Choroid plexus epithelial cell (primary cell): Measurements from ENCODE around the gene SYCN.

Experiments used
- DNase-seq: peaks from one replicate; pipeline ENCODE4 v3.0.0-alpha.2; 2010; ENCODE audit warnings: low read depth
- H3K4me3 ChIP-seq: 2 replicates; pipeline ENCODE4 v1.5.1; 2011; ENCODE audit warnings: low read depth, mild to moderate bottlenecking, control low read depth, low read length, moderate library complexity
- TF ChIP-seq, protein P1 (sequence below): conservative IDR thresholded peaks from 2 replicates; pipeline ENCODE4 v1.5.1; 2011; ENCODE audit warnings: low read depth, mild to moderate bottlenecking, control low read depth, inconsistent platforms, low read length, moderate library complexity

The SYCN gene

DNA sequence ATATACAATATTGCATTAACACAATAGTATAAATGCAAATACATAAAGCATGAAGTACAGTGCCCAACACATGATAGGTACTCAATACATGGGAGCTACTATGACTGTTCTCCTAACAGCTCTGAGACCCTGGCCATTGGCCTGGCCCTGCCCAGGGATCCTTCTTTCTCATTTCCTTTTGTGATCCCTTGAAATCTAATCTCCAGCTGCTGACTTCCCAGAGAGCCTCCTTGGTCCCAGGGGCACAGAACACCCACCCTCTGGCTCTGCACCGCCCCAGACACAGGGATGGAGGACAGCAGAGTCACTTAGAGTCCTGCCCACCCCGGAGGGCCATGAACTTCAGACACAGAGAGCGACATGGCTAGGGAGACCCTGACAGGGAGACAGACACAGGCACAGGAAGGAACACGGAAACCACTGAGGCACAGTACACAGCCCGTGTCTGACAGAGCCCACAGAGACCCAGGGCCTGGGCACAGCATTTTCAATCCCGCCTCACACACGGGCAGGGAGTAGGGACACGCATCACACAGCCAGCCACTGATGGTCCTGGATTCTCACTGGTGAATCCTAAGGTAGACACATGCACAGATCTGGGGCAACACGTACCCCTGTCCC lies 4.2 kb upstream of the SYCN start:
- no peak overlapping the region for H3K4me3 ChIP-seq
- TF ChIP-seq, protein P1, sequence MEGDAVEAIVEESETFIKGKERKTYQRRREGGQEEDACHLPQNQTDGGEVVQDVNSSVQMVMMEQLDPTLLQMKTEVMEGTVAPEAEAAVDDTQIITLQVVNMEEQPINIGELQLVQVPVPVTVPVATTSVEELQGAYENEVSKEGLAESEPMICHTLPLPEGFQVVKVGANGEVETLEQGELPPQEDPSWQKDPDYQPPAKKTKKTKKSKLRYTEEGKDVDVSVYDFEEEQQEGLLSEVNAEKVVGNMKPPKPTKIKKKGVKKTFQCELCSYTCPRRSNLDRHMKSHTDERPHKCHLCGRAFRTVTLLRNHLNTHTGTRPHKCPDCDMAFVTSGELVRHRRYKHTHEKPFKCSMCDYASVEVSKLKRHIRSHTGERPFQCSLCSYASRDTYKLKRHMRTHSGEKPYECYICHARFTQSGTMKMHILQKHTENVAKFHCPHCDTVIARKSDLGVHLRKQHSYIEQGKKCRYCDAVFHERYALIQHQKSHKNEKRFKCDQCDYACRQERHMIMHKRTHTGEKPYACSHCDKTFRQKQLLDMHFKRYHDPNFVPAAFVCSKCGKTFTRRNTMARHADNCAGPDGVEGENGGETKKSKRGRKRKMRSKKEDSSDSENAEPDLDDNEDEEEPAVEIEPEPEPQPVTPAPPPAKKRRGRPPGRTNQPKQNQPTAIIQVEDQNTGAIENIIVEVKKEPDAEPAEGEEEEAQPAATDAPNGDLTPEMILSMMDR = no peak
- DNase-seq = no peak

DNA sequence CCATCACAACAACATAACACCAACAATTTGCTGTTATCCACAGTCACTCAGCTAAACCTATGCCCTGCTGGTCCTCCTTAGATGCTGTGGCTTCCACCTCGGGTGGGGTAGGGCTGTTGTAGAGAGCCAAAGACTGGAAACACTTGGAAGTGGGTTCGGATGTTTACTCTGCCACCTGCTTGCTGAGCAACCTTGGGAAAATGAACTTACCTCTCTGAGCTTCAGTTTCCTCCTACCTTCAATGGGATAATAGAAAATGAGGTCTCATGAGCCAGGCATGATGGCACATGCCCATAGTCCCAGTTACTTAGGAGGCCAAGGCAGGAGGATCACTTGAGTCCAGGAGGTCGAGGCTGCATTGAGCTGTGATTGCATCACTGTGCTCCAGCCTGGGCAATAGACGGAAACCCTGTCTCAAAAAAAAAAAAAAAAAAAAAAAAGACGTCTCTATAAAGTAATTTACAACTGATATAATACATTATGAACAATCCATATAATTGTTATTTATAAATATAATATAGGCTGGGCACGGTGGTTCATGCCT lies 3.3 kb upstream of the SYCN start:
- H3K4me3 ChIP-seq = no peak overlapping the region
- TF ChIP-seq, protein P1 = no peak
- DNase-seq = no peak

DNA sequence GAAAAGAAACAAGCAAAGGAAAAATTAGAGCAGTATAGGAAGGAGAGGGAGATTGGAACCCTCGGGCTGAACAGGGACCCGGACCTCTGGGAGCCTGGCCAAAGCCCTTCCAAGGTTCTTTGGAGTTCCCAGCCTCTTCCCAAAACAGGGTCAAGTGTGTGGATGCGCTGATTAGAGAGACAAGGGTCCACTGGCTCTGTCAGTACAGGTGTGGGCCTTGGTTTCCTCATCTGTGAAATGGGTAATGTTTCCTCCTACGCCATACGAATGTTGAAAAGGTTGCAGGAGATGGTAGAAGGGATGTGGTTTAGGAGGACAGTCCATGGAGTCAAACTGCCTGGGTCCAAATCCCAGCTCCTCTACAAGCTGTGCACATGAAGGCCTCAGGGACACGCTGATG lies 2.1 kb upstream of the SYCN start:
- TF ChIP-seq, protein P1 = no peak
- DNase-seq = no peak
- no peak overlapping the region for H3K4me3 ChIP-seq

DNA sequence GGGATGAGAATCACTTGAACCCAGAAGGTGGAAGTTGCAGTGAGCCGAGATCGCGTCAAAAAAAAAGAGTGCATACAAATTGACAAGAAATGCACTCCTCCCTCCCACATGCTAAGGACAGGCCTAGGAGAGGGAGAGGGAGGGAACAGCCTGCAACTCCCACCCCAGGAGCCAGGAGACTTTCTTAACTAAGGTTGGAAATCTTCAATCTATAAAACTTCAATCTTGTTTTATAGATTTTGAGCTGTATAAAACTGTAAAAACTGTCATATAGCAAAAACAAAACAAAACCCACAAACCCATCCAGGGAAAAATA lies 1.3 kb upstream of the SYCN start:
- DNase-seq = no peak
- H3K4me3 ChIP-seq = no peak overlapping the region
- TF ChIP-seq, protein P1 = no peak

DNA sequence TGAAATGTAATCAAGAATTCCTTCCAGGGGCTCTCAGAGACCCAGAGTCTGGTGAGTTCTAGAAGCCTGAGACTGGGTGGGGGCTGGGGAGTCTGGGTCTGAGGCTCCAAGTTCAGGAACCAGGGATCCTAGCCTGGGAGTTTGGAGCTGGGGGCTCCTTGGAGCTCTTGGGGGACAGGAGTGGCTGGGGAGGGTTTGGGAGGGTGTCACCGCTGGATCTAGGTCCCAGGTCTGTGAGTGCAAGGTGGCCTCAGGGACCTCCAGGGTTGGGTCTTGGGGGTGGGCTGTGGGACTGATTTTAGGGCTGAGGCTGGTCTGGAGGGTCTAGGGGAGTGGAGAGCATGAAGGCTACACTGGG lies 1.1 kb downstream of the SYCN start:
- no peak overlapping the region for H3K4me3 ChIP-seq
- DNase-seq = no peak
- TF ChIP-seq, protein P1 = no peak

DNA sequence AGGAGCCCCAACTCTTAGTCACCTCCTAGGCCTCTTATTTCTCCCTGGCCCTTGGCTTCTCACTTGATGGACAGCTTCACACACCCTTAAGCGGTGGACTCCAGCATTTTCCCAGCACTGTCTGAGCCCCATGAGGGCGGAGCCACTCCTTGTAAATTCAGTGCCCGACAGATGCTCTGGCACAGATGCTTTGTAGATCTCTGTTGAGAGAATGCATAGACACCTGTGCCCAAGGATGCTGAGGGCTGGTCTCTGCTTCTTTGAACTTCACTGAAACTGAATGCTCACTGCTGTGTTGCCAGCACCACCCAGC lies 3.3 kb downstream of the SYCN start:
- H3K4me3 ChIP-seq = no peak overlapping the region
- no peak for DNase-seq
- TF ChIP-seq, protein P1 = no peak

DNA sequence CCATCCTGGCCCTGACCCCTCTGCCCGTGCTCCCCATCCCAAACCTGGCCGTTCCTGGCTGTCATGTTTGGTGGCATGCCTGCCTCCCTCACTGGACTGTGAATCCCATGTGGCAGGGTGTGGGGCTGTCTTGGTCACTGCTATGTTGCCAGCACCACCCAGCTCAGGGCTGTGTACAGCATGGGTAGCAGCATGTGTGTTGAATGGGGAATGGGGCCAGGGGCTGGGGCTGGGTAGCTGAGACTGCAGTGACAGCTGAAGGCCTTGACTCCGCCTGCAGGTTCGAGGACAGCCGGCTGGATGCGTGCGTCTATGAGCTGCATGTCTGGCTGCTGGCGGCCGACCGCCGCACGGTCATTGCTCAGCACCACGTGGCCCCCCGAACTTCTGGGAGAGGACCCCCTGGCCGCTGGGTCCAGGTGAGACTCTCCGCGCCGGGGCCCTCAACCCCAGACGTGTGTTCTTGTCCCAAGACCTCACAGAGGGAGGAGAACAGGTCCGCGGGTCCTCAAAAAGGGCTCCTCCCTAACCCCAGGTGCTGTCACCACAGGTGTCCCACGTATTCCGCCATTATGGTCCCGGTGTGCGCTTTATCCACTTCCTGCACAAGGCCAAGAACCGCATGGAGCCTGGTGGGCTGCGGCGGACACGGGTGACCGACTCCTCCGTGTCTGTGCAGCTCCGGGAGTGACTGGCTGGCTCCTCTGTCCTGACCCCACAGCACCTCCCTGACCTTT lies 3.8 kb downstream of the SYCN start:
- no peak overlapping the region for H3K4me3 ChIP-seq
- TF ChIP-seq, protein P1 = no peak
- no peak for DNase-seq
